ENCODE results near the gene FHAD1.

DNA sequence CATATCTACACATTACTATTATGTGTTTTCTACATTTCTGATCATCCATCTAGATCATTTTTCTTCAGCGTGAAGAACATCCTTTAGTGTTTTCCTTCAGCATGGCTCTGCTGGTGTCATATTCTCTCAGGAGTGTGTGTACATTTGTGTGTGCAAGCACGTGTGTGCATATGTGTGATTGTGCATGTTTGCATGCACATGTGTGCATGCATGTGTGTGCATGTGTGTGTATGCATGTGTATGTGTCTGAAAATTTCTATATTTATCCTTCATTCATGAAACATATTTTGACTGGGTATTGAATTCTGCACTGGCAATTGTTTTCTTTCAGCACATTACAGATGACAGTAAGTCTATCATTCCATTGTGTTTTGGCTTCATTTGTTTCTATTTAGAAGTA lies 74.6 kb downstream of the FHAD1 start:
- TF ChIP-seq CTCF (IDR thresholded peaks at IDR 0.05; ENCODE audit: low read length) (no peak), EZH2 (IDR thresholded peaks at IDR 0.05; ENCODE audit: borderline replicate concordance, low read length) (no peak)

Data from OCI-LY1 (cell line).